Kidney (tissue), 14 donors: Measurements from ENCODE around the gene SUGCT. TPM values are rescaled to one million over a fixed set of nuclear protein-coding genes. Genes with fewer than 3 reads are reported as not detected.
A peak's percentile ranks its signal among the peaks of the same experiment; 100 is the strongest.

Experiments used
- DNase-seq, 5 donors: peaks; one replicate each; pipeline ENCODE4 v3.0.0-alpha.2; 2013 to 2020
- FAIRE-seq: peaks from 2 replicates; lab custom pipeline; 2012; peaks lifted over from hg19 to GRCh38; lab: Jason Lieb, UNC
- H3K27ac ChIP-seq, 2 donors: one replicate each; pipeline ENCODE4 v1.7.0; 2013; ENCODE audit warnings: low read depth in 2 of 2, low read length in 2 of 2, inconsistent platforms in 1 of 2
- H3K27me3 ChIP-seq: one replicate; pipeline ENCODE4 v1.7.1; 2013; ENCODE audit warnings: low read length, inconsistent platforms; ENCODE audit not compliant: control insufficient read depth, insufficient read depth
- H3K36me3 ChIP-seq, 3 donors: one replicate each; pipeline versions ENCODE4 v1.7.0 to v1.7.1; 2013; ENCODE audit warnings: low read length in 3 of 3, control low read depth in 1 of 3, inconsistent platforms in 1 of 3; ENCODE audit not compliant: insufficient read depth in 3 of 3, control insufficient read depth in 2 of 3
- H3K4me1 ChIP-seq, 3 donors: one replicate each; pipeline versions ENCODE4 v1.7.0 to v1.7.1; 2013; ENCODE audit warnings: low read length in 3 of 3, inconsistent platforms in 1 of 3, low read depth in 1 of 3; ENCODE audit not compliant: control insufficient read depth in 2 of 3, insufficient read depth in 2 of 3
- H3K4me3 ChIP-seq, 3 donors: one replicate each; pipeline versions ENCODE4 v1.7.0 to v1.8.1; 2013; ENCODE audit warnings: low read length in 3 of 3, control low read depth in 1 of 3, inconsistent platforms in 1 of 3
- H3K9ac ChIP-seq, 3 donors: one replicate each; pipeline versions ENCODE4 v1.7.0 to v1.7.1; 2013; ENCODE audit warnings: low read length in 3 of 3, control low read depth in 1 of 3, inconsistent platforms in 1 of 3
- H3K9me3 ChIP-seq, 3 donors: one replicate each; pipeline versions ENCODE4 v1.7.0 to v1.7.1; 2013; ENCODE audit warnings: low read length in 3 of 3, control low read depth in 1 of 3, inconsistent platforms in 1 of 3; ENCODE audit not compliant: control insufficient read depth in 2 of 3, insufficient read depth in 1 of 3
- intact Hi-C: fragments of 100-400 bp; cut with DNase I; formaldehyde crosslinking; loops from one replicate; pipeline ENCODE4 v1.11.1; 2022
- polyA plus RNA-seq: library from polyadenylated mRNA; stranded (reverse); fragments of 350-450 nt; fragmentation: Illumina TruSeq; extraction: RNeasy Lipid Tissue Mini Kit (QIAGEN cat#74804); gene quantifications from one replicate; pipeline ENCODE4 v1.2.3, GENCODE V29; 2014; ENCODE audit warnings: low read depth, low replicate concordance; ENCODE audit not compliant: insufficient read depth
- total RNA-seq: library from RNA; stranded (reverse); fragmentation: NEBNext Ultra II Directional; extraction: Animal tissue kit (Norgen Biotek cat#: 25700); gene quantifications from one replicate; pipeline ENCODE4 v1.2.1, GENCODE V29; 2021
- TF ChIP-seq, protein P1 (sequence below): IDR thresholded peaks from 3 replicates; pipeline ENCODE4 v1.5.1; 2012; ENCODE audit warnings: mild to moderate bottlenecking, moderate library complexity, borderline replicate concordance; ENCODE audit not compliant: insufficient read depth; ENCODE audit errors: extremely low read depth
- donor health status: control.
- donor health status: control.
- donor health status: control.
- donor health status: control.
- donor health status: control.
- donor health status: DM: yes; HTN: yes; CAD: no.
- donor health status: Normal renal cell carcinoma (clear cell type).

SUGCT gene
- total and polyA plus RNA-seq, 2 donors from 2014 or later = 7.6 to 45.1 TPM

- TF ChIP-seq, protein P1, sequence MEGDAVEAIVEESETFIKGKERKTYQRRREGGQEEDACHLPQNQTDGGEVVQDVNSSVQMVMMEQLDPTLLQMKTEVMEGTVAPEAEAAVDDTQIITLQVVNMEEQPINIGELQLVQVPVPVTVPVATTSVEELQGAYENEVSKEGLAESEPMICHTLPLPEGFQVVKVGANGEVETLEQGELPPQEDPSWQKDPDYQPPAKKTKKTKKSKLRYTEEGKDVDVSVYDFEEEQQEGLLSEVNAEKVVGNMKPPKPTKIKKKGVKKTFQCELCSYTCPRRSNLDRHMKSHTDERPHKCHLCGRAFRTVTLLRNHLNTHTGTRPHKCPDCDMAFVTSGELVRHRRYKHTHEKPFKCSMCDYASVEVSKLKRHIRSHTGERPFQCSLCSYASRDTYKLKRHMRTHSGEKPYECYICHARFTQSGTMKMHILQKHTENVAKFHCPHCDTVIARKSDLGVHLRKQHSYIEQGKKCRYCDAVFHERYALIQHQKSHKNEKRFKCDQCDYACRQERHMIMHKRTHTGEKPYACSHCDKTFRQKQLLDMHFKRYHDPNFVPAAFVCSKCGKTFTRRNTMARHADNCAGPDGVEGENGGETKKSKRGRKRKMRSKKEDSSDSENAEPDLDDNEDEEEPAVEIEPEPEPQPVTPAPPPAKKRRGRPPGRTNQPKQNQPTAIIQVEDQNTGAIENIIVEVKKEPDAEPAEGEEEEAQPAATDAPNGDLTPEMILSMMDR = no peak
- H3K4me1 ChIP-seq = peaks cover 0 to 3% (median 0%) of the 10 kb centered on the region in 3 donors
- H3K9ac ChIP-seq = no peak overlapping the region
- FAIRE-seq (no peak), DNase-seq (no peak)
- no peak overlapping the region for H3K27ac ChIP-seq
- no peak overlapping the region for H3K4me3 ChIP-seq
- H3K36me3 ChIP-seq = no peaks in the 10 kb centered on the region
- H3K9me3 ChIP-seq = no peaks in the 10 kb centered on the region
- H3K27me3 ChIP-seq = no peaks in the 10 kb centered on the region
- intact Hi-C loops = no loop called here
These were observed 340.2 kb downstream of the SUGCT start for GRCh38 chr7:40474790-40475680.

DNA sequence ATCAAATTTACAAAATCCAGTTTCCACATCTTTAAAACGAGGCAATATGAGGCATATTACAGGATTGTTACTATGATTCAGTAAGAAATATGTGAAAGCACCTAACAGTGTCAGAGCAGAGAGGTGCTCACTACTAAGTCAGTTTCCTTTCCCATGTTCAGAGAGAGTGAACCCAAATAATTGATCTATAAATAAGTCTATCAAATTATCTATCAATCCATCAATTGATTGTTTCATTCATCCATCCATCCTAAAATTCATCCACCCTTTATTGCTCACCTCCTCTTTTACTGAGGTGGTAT is 340.8 kb downstream of the SUGCT start:
- DNase-seq (no peak), FAIRE-seq (no peak)
- intact Hi-C loops = no loop called here
- Histone ChIP-seq H3K9me3 (no peaks in the 10 kb centered on the region), H3K27me3 (no peaks in the 10 kb centered on the region), H3K4me3 (no peak overlapping the region), H3K9ac (no peak overlapping the region), H3K27ac (no peak overlapping the region), H3K36me3 (no peaks in the 10 kb centered on the region), H3K4me1 (no peaks in the 10 kb centered on the region)
- TF ChIP-seq, protein P1 = no peak

DNA sequence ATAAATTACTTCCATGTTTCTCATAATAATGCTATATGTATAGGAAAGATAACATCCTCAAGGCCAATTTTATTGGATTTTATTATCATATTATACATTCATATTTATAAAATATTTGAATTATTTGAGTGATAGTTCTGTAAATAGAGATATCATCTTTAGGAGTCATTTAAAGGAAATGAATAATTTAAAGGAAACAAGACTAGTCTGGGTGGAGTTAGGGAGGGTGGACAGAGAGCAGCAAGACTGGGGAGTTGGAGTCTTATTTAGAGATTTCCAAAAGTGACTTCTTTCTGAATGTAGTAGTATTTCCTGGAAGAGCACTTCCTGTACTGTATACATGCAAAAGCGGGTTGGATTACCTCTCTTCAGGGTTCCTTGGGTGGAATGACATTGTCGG is 342.3 kb downstream of the SUGCT start:
- no peak overlapping the region for H3K27ac ChIP-seq
- no peaks in the 10 kb centered on the region for H3K36me3 ChIP-seq
- no peaks in the 10 kb centered on the region for H3K27me3 ChIP-seq
- H3K4me1 ChIP-seq = no peaks in the 10 kb centered on the region
- H3K4me3 ChIP-seq = no peak overlapping the region
- TF ChIP-seq, protein P1 = no peak
- intact Hi-C loops = no loop called here
- H3K9me3 ChIP-seq = no peaks in the 10 kb centered on the region
- FAIRE-seq (no peak), DNase-seq (no peak)
- H3K9ac ChIP-seq = no peak overlapping the region

- FAIRE-seq (no peak), DNase-seq (peak in 2 of 5 donors; percentile 41 to 76)
- H3K27ac ChIP-seq = no peak overlapping the region
- H3K27me3 ChIP-seq = no peaks in the 10 kb centered on the region
- no peaks in the 10 kb centered on the region for H3K4me1 ChIP-seq
- no peak overlapping the region for H3K9ac ChIP-seq
- no peaks in the 10 kb centered on the region for H3K9me3 ChIP-seq
- no peak overlapping the region for H3K4me3 ChIP-seq
- intact Hi-C loops = no loop called here
- no peaks in the 10 kb centered on the region for H3K36me3 ChIP-seq
- TF ChIP-seq, protein P1 = no peak
These were observed 348.0 kb downstream of the SUGCT start for GRCh38 chr7:40482845-40483244.
